BLaER1 treated with 17β-estradiol and CSF1 and Interleukin-3, amounts not matched to agents 10 nM and 100 nM (cell line): ENCODE data around the gene PTPRN2.

Source experiments
- H3K27ac ChIP-seq, 11 experiments: shearing (Covaris generic); formaldehyde crosslinking; 2 replicates each; pipeline ENCODE4 v1.8.1; 2022
- H3K27me3 ChIP-seq, 11 experiments: shearing (Covaris generic); formaldehyde crosslinking; 2 replicates each; pipeline ENCODE4 v1.8.1; 2022
- H3K36me3 ChIP-seq, 11 experiments: shearing (Covaris generic); formaldehyde crosslinking; 2 replicates each; pipeline ENCODE4 v1.8.1; 2022
- H3K4me1 ChIP-seq, 10 experiments: shearing (Covaris generic); formaldehyde crosslinking; 2 replicates each; pipeline ENCODE4 v1.8.1; 2022
- H3K4me2 ChIP-seq, 11 experiments: shearing (Covaris generic); formaldehyde crosslinking; 2 replicates each; pipeline ENCODE4 v1.8.1; 2022
- H3K4me3 ChIP-seq, 10 experiments: shearing (Covaris generic); formaldehyde crosslinking; 2 replicates each; pipeline ENCODE4 v1.8.1; 2022
- H3K9ac ChIP-seq, 11 experiments: shearing (Covaris generic); formaldehyde crosslinking; 2 replicates each; pipeline ENCODE4 v1.8.1; 2022
- H3K9me3 ChIP-seq, 11 experiments: shearing (Covaris generic); formaldehyde crosslinking; replicated peaks in 1 of 11; 2 replicates each; pipeline ENCODE4 v1.8.1; 2022
- H4K20me1 ChIP-seq, 11 experiments: shearing (Covaris generic); formaldehyde crosslinking; 2 replicates each; pipeline ENCODE4 v1.8.1; 2022
- Cebpa-rat ChIP-seq, 11 experiments: shearing (Covaris generic); IDR thresholded peaks; 2 replicates each; pipeline ENCODE4 v1.8.1; 2022

The PTPRN2 gene

DNA sequence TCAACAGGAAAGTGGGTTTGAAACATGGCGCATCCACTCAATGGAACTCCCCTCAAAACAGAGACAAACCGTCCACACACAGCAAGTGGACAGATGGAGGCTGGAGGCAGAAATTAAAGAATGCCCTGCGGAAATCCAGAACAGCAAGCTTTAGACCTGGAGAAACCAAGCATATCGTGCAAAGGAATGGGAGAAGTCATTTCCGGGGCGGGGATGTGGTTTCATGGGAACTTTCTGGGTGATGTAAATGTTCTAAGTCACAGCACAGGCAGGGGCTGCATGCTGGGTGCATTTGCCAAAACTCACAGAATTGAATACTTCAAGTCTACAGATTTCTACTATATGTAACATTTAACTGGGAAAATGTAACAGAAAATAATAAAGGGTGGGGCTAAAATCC, 213.0 kb downstream of the PTPRN2 start:
- no peak overlapping the region for H3K4me3 ChIP-seq
- TF ChIP-seq Cebpa-rat (IDR thresholded peaks at IDR 0.05) = no peak
- H3K4me2 ChIP-seq = no peak overlapping the region
- no peaks in the 10 kb centered on the region for H3K27me3 ChIP-seq
- no peaks in the 10 kb centered on the region for H3K36me3 ChIP-seq
- H3K4me1 ChIP-seq = no peaks in the 10 kb centered on the region
- H3K9me3 ChIP-seq = peaks cover 3 to 9% (median 8%) of the 10 kb centered on the region in 11 experiments
- no peak overlapping the region for H3K27ac ChIP-seq
- no peaks in the 10 kb centered on the region for H4K20me1 ChIP-seq
- H3K9ac ChIP-seq = no peak overlapping the region

DNA sequence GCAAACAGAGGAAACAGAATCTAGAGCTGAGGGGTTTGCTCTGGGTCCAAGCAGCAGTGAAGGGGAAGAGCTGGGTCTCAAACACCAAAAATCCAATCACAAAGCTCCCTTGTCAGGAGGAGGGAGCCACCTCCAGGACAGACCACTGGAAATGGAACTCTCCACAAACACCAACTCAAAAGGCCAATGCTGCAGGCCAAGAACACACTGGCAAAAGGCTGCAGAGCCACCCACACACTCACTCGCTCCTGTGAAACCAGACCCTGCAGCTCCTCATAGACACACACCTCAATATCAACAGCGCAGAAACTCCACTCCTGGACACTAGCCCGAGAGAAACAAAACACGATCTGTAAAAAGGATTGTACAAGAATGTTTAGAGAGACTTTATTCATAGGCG, 213.5 kb downstream of the PTPRN2 start:
- no peaks in the 10 kb centered on the region for H3K36me3 ChIP-seq
- no peak overlapping the region for H3K9ac ChIP-seq
- no peaks in the 10 kb centered on the region for H4K20me1 ChIP-seq
- H3K27ac ChIP-seq = no peak overlapping the region
- TF ChIP-seq Cebpa-rat (IDR thresholded peaks at IDR 0.05) = no peak
- H3K4me1 ChIP-seq = no peaks in the 10 kb centered on the region
- no peaks in the 10 kb centered on the region for H3K27me3 ChIP-seq
- H3K9me3 ChIP-seq = peaks cover 0 to 5% (median 4%) of the 10 kb centered on the region in 11 experiments; a peak in 13 of 22 replicates
- H3K4me2 ChIP-seq = no peak overlapping the region
- no peak overlapping the region for H3K4me3 ChIP-seq

DNA sequence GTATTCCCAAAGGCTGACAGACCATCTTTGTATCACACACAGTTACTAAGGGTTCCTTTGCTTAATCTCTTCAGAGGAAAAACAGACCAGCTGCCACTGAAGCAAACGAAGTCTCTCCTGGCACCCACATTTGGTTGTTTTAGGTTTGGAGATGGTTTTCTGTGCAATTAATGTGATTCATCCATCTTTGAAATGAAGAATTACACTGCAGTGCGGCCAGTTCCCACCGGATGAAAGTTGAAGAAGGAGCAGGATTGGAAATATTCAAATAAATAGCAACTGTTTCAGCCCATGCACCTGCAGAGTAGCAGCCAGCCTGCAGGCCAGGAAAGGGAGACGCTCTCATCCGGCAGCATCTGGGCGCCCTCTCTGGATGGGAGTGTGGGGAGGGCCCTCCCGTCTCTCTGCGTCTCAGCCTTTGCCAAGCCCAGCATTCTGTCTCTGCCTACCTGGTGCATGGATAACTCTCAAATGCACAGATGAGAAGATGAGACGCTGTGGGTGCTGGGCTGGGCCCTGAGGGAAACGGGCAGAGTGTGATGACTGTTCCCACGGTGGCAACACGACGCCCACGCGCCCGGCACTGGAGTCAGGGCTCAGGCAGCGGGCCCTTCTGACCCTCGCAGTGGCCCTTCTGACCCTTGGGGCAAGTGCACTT, 214.0 kb downstream of the PTPRN2 start:
- Histone ChIP-seq H3K4me2 (no peak overlapping the region), H3K9me3 (peaks cover 0 to 3% (median 0%) of the 10 kb centered on the region in 11 experiments; a peak in 1 of 22 replicates), H3K36me3 (no peaks in the 10 kb centered on the region), H3K27ac (no peak overlapping the region), H4K20me1 (no peaks in the 10 kb centered on the region), H3K27me3 (no peaks in the 10 kb centered on the region), H3K9ac (no peak overlapping the region), H3K4me1 (peaks cover 0 to 1% (median 0%) of the 10 kb centered on the region in 10 experiments; a peak in 2 of 20 replicates), H3K4me3 (no peak overlapping the region)
- no peak for TF ChIP-seq Cebpa-rat (IDR thresholded peaks at IDR 0.05)

DNA sequence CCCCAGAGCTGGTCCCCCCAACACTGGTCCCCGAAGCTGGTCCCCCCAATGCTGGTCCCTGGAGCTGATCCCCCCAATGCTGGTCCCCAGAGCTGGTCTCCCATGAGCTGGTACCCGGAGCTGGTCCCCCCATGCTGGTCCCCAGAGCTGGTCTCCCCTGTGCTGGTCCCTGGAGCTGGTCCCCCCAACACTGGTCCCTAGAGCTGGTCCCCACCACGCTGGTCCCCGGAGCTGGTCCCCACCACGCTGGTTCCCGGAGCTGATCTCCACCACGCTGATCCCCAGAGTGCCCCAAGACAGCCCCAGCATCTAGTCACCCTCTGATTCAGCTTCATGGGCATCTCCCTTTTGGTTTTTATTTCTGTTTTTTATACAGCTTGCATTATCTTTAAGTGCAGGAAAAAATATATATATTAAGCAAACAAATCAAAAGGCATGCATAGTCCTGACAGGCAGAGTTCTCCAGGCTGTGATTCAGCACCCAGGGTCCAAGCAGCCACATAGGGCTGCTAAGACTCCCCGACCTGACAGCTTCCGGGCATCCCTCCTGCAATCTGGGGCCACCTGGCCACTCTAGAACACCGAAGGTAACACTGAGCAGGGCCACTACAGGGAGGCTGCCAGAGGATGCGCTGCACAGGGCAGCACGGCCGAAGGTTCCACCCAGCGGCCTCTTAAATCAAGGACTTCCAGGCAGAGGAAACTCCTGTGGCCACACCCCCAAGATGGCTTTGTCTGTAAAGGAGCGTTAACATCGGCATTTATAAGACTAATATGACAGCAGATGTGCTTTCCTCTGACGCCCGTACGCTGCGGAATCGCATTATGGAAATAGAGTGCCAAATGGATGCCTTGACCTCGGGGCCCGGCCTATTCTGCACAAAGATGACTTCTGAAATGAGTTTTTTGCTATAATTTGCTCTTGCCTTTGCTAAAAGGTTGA, 215.0 kb downstream of the PTPRN2 start:
- Histone ChIP-seq H3K36me3 (no peaks in the 10 kb centered on the region), H3K4me2 (no peak overlapping the region), H3K9ac (no peak overlapping the region), H3K4me3 (no peak overlapping the region), H3K4me1 (peaks cover 0 to 5% (median 0%) of the 10 kb centered on the region in 10 experiments; a peak in 2 of 20 replicates), H3K9me3 (peaks cover 0 to 5% (median 0%) of the 10 kb centered on the region in 11 experiments; a peak in 1 of 22 replicates), H4K20me1 (no peaks in the 10 kb centered on the region), H3K27ac (no peak overlapping the region), H3K27me3 (no peaks in the 10 kb centered on the region)
- TF ChIP-seq Cebpa-rat (IDR thresholded peaks at IDR 0.05) = no peak

DNA sequence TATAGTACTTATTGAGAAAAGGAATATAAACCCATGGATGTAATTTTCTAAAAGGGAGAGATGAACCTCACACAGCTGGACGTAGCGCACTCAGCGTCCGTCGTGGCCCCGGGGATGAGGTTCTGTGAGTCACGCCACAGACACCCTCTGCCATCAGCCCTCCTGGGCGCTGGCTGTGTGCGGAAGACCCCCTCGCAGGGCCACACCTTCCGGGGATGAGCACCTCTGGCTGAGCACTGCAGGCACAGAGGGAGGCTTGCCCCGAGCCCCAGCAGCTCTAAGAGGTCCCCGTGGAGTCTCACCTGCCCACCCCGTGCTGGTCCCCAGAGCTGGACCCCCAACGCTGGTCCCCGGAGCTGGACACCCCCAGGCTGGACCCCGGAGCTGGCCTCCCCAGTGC, 215.8 kb downstream of the PTPRN2 start:
- Histone ChIP-seq H3K27me3 (no peaks in the 10 kb centered on the region), H3K36me3 (no peaks in the 10 kb centered on the region), H4K20me1 (no peaks in the 10 kb centered on the region), H3K4me2 (no peak overlapping the region), H3K4me1 (peaks cover 0 to 5% (median 0%) of the 10 kb centered on the region in 10 experiments; a peak in 2 of 20 replicates), H3K9ac (no peak overlapping the region), H3K4me3 (no peak overlapping the region), H3K9me3 (peaks cover 0 to 5% (median 0%) of the 10 kb centered on the region in 11 experiments; a peak in 1 of 22 replicates), H3K27ac (no peak overlapping the region)
- TF ChIP-seq Cebpa-rat (IDR thresholded peaks at IDR 0.05) = no peak

DNA sequence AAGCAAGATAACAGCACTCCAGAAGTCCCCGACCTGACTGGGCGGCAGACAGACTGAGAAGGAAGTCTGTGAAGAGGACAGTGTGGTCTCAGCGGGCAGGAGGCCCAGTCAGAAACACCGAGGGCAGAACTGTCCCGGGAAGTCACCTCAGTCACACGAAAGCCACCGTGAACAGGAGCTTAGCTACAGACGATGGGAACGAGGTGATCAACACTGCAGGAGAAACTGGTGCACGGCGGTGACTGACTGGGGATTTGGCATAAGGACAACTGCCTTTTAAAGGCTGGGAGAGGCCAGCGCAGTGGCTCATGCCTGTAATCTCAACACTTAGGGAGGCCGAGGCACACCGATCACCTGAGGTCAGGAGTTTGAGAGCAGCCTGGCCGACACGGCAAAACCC, 217.8 kb downstream of the PTPRN2 start:
- Histone ChIP-seq H3K4me1 (peaks cover 0 to 5% (median 0%) of the 10 kb centered on the region in 10 experiments; a peak in 2 of 20 replicates), H3K36me3 (no peaks in the 10 kb centered on the region), H4K20me1 (peaks cover 0 to 9% (median 0%) of the 10 kb centered on the region in 11 experiments; a peak in 1 of 22 replicates), H3K27me3 (no peaks in the 10 kb centered on the region), H3K4me2 (no peak overlapping the region), H3K9ac (no peak overlapping the region), H3K4me3 (no peak overlapping the region), H3K9me3 (peaks cover 0 to 5% (median 0%) of the 10 kb centered on the region in 11 experiments; a peak in 1 of 22 replicates), H3K27ac (no peak overlapping the region)
- TF ChIP-seq Cebpa-rat (IDR thresholded peaks at IDR 0.05) = no peak

DNA sequence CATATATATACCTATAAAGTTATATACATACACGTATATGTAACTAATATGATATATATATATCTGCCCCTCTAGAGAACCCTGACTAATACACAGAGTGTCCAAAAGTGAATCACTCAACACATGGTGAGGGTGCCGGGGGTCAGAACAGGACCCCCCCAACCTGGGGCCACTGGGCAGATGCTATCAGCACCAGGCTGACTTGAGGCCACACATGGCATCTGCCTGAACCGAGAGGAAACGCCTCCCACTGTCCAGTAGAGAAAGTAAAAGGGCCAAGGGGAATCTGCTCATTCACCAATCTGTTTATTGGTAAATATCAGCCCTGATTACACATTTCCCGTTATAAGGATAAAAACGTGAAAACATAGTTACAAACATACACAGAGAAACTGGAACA, 218.3 kb downstream of the PTPRN2 start:
- H3K27ac ChIP-seq = no peak overlapping the region
- no peaks in the 10 kb centered on the region for H3K36me3 ChIP-seq
- H3K9me3 ChIP-seq = peaks cover 0 to 5% (median 0%) of the 10 kb centered on the region in 11 experiments; a peak in 1 of 22 replicates
- H3K4me2 ChIP-seq = no peak overlapping the region
- no peaks in the 10 kb centered on the region for H3K27me3 ChIP-seq
- TF ChIP-seq Cebpa-rat (IDR thresholded peaks at IDR 0.05) = no peak
- H3K4me3 ChIP-seq = no peak overlapping the region
- H3K9ac ChIP-seq = no peak overlapping the region
- H4K20me1 ChIP-seq = peaks cover 0 to 9% (median 0%) of the 10 kb centered on the region in 11 experiments; a peak in 1 of 22 replicates
- peaks cover 0 to 5% (median 0%) of the 10 kb centered on the region in 10 experiments; a peak in 2 of 20 replicates for H3K4me1 ChIP-seq

DNA sequence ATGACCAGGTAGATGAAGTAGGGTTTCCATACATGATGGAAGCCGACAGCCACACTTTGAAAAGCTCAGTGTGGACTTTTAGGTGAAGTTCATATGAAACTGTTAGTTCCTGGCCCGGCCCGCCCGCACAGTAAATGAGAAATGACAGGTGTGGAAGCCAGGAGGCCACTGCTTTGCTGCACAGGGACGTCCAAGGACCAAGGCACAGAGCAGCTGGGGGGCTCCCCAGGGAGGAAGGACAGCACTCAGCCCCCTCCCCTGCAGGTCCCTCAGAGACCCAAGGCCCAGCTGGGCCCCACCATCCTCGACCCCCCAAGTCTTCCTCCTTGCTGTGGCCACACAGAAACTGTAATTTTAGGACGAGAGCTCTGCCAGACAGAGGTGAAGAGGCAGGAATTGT, 219.2 kb downstream of the PTPRN2 start:
- H3K9me3 ChIP-seq = peaks cover 0 to 5% (median 0%) of the 10 kb centered on the region in 11 experiments; a peak in 1 of 22 replicates
- no peak for TF ChIP-seq Cebpa-rat (IDR thresholded peaks at IDR 0.05)
- H3K9ac ChIP-seq = no peak overlapping the region
- H4K20me1 ChIP-seq = peaks cover 0 to 16% (median 0%) of the 10 kb centered on the region in 11 experiments; a peak in 3 of 22 replicates
- H3K36me3 ChIP-seq = no peaks in the 10 kb centered on the region
- H3K27me3 ChIP-seq = no peaks in the 10 kb centered on the region
- H3K4me1 ChIP-seq = peaks cover 0 to 5% (median 0%) of the 10 kb centered on the region in 10 experiments; a peak in 2 of 20 replicates
- H3K27ac ChIP-seq = no peak overlapping the region
- H3K4me3 ChIP-seq = no peak overlapping the region
- peak overlapping the region in 1 of 11 experiments; percentile 12; a peak in 1 of 22 replicates for H3K4me2 ChIP-seq

DNA sequence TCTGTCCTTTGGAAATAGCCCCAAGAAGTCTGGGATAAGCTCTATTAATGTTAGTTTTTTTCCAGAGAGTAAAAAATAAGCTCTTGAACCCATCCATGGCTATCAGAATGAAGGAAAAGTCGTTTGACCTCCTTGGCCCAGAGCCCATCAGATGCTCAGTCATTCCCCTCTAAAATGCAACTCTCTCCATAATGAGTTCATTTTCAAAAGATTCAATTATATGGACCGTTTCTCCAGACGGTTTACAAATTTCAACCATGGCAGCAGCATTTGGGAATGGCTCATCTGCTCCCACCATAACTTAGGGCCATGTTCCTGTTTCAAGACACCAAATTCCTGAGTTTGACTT, 220.0 kb downstream of the PTPRN2 start:
- Histone ChIP-seq H3K4me3 (no peak overlapping the region), H3K4me2 (no peak overlapping the region), H4K20me1 (peaks cover 0 to 25% (median 0%) of the 10 kb centered on the region in 11 experiments; a peak in 4 of 22 replicates), H3K9ac (no peak overlapping the region), H3K4me1 (peaks cover 0 to 5% (median 0%) of the 10 kb centered on the region in 10 experiments; a peak in 2 of 20 replicates), H3K27ac (no peak overlapping the region), H3K9me3 (peaks cover 0 to 5% (median 0%) of the 10 kb centered on the region in 11 experiments; a peak in 1 of 22 replicates), H3K36me3 (no peaks in the 10 kb centered on the region), H3K27me3 (no peaks in the 10 kb centered on the region)
- no peak for TF ChIP-seq Cebpa-rat (IDR thresholded peaks at IDR 0.05)
